H1 (cell line): ENCODE results near the gene LUZP1. TPM values are rescaled to one million over a fixed set of nuclear protein-coding genes. Genes with fewer than 3 reads are reported as not detected.

Experiments used
- CTCF ChIA-PET: fragments of 300-600 bp; sonication (Branson Sonifier 250); formaldehyde crosslinking; loops from one replicate; lab custom pipeline; 2021; ENCODE audit not compliant: partially characterized antibody; lab: Charles Lee
- POLR2A ChIA-PET: fragments of 300-600 bp; sonication (Branson Sonifier 250); formaldehyde crosslinking; loops from one replicate; lab custom pipeline; 2021; ENCODE audit warnings: inconsistent platforms; ENCODE audit not compliant: partially characterized antibody; lab: Charles Lee
- DNase-seq, 2 experiments: peaks; one replicate each; pipeline versions ENCODE4 v3.0.0 to v3.0.0-alpha.2; 2010 to 2022; ENCODE audit warnings: low spot score in 2 of 2, low read depth in 1 of 2, mixed read lengths in 1 of 2
- FAIRE-seq: peaks from 2 replicates; lab custom pipeline; 2011; peaks lifted over from hg19 to GRCh38; lab: Jason Lieb, UNC
- H2AFZ ChIP-seq: 2 replicates; pipeline ENCODE4 v1.8.1; 2012; ENCODE audit warnings: low read length, inconsistent platforms
- H2AK5ac ChIP-seq: 2 replicates; pipeline ENCODE4 v1.6.1; 2013; ENCODE audit warnings: low read depth, low read length
- H2BK120ac ChIP-seq: replicated peaks from 2 replicates; pipeline ENCODE3; 2013; ENCODE audit warnings: low read depth, low read length, inconsistent platforms
- H2BK12ac ChIP-seq: 2 replicates; pipeline ENCODE4 v1.6.1; 2013; ENCODE audit warnings: low read depth, low read length
- H2BK15ac ChIP-seq: 2 replicates; pipeline ENCODE4 v1.6.1; 2013; ENCODE audit warnings: low read length
- H2BK20ac ChIP-seq: 2 replicates; pipeline ENCODE4 v1.6.1; 2013; ENCODE audit warnings: low read length
- H2BK5ac ChIP-seq: 2 replicates; pipeline ENCODE4 v1.6.1; 2013; ENCODE audit warnings: low read depth, low read length
- H3K14ac ChIP-seq: 2 replicates; pipeline ENCODE4 v1.6.1; 2013; ENCODE audit warnings: inconsistent platforms; ENCODE audit not compliant: insufficient read length
- H3K18ac ChIP-seq: 2 replicates; pipeline ENCODE4 v1.6.1; 2013; ENCODE audit warnings: low read length; ENCODE audit errors: extremely low read depth
- H3K23ac ChIP-seq: 2 replicates; pipeline ENCODE4 v1.6.1; 2013; ENCODE audit warnings: inconsistent platforms; ENCODE audit not compliant: insufficient read length
- H3K23me2 ChIP-seq: 2 replicates; pipeline ENCODE4 v1.6.1; 2013; ENCODE audit warnings: low read depth, low read length
- H3K27ac ChIP-seq: 2 replicates; pipeline ENCODE4 v1.6.1; 2011; ENCODE audit warnings: low read depth, low read length, inconsistent platforms
- H3K27me3 ChIP-seq, 4 experiments: replicated peaks in 1 of 4; 1 replicate in 1 of 4; 2 replicates in 3 of 4; pipeline versions ENCODE4 v1.6.1 to v1.8.1; 2011 to 2013; ENCODE audit warnings: low read length in 3 of 4, mild to moderate bottlenecking in 3 of 4, inconsistent platforms in 2 of 4, mixed read lengths in 2 of 4, moderate library complexity in 1 of 4; ENCODE audit not compliant: control insufficient read depth in 3 of 4, insufficient read depth in 3 of 4; ENCODE audit errors: extremely low read depth in 1 of 4
- H3K36me3 ChIP-seq, 4 experiments: 2 replicates each; pipeline versions ENCODE4 v1.6.1 to v1.8.1; 2011 to 2013; ENCODE audit warnings: mild to moderate bottlenecking in 4 of 4, low read length in 3 of 4, moderate library complexity in 2 of 4, control low read depth in 1 of 4, inconsistent platforms in 1 of 4; ENCODE audit not compliant: insufficient read depth in 4 of 4, control insufficient read depth in 2 of 4
- H3K4ac ChIP-seq: replicated peaks from 2 replicates; pipeline ENCODE3; 2013; ENCODE audit warnings: low read length, low read depth, mixed read lengths, inconsistent platforms; ENCODE audit not compliant: insufficient read length
- H3K4me1 ChIP-seq, 4 experiments: replicated peaks in 1 of 4; 1 replicate in 1 of 4; 2 replicates in 3 of 4; pipeline versions ENCODE4 v1.6.1 to v1.8.1; 2011 to 2013; ENCODE audit warnings: low read length in 3 of 4, inconsistent platforms in 2 of 4, mixed read lengths in 1 of 4; ENCODE audit not compliant: insufficient read depth in 4 of 4, control insufficient read depth in 3 of 4
- H3K4me2 ChIP-seq, 2 experiments: 2 replicates each; pipeline versions ENCODE4 v1.6.1 to v1.8.1; 2011 to 2013; ENCODE audit warnings: low read depth in 2 of 2, low read length in 2 of 2, control low read depth in 1 of 2, inconsistent platforms in 1 of 2, mild to moderate bottlenecking in 1 of 2; ENCODE audit not compliant: insufficient read depth in 1 of 2
- H3K4me3 ChIP-seq, 4 experiments: fragments of 200-600, 300-600 bp in 1 of 4; sonication (generic), shearing (Covaris generic), sonication (Bioruptor Twin) in 1 of 4; 2 replicates each; pipeline versions ENCODE4 v1.5.1 to v1.8.1; 2011 to 2016; ENCODE audit warnings: low read length in 4 of 4, low read depth in 3 of 4, control low read depth in 2 of 4, inconsistent platforms in 2 of 4, mild to moderate bottlenecking in 2 of 4, mixed read lengths in 1 of 4, moderate library complexity in 1 of 4; ENCODE audit not compliant: insufficient read depth in 2 of 4; ENCODE audit errors: extremely low read depth in 1 of 4
- H3K56ac ChIP-seq: replicated peaks from 2 replicates; pipeline ENCODE3; 2013; ENCODE audit warnings: low read depth, mild to moderate bottlenecking, mixed read lengths, low read length, inconsistent platforms; ENCODE audit not compliant: insufficient read length
- H3K79me1 ChIP-seq: 2 replicates; pipeline ENCODE4 v1.6.1; 2013; ENCODE audit warnings: low read depth, low read length, control low read depth
- H3K79me2 ChIP-seq, 2 experiments: 2 replicates each; pipeline versions ENCODE4 v1.6.1 to v1.8.1; 2012 to 2013; ENCODE audit warnings: low read length in 2 of 2, mild to moderate bottlenecking in 2 of 2, inconsistent platforms in 1 of 2; ENCODE audit not compliant: insufficient read depth in 2 of 2, control insufficient read depth in 1 of 2
- H3K9ac ChIP-seq, 4 experiments: replicated peaks in 1 of 4; 1 replicate in 1 of 4; 2 replicates in 3 of 4; pipeline versions ENCODE4 v1.6.1 to v1.8.1; 2011 to 2013; ENCODE audit warnings: low read depth in 3 of 4, low read length in 3 of 4, control low read depth in 2 of 4, mild to moderate bottlenecking in 2 of 4, moderate library complexity in 2 of 4, inconsistent platforms in 1 of 4; ENCODE audit errors: extremely low read depth in 1 of 4
- H3K9me3 ChIP-seq, 2 experiments: 2 replicates each; pipeline versions ENCODE4 v1.6.1 to v1.8.1; 2012 to 2013; ENCODE audit warnings: mild to moderate bottlenecking in 2 of 2, moderate library complexity in 2 of 2, control low read depth in 1 of 2, inconsistent platforms in 1 of 2, low read depth in 1 of 2, low read length in 1 of 2, mixed read lengths in 1 of 2; ENCODE audit not compliant: insufficient read depth in 2 of 2
- H4K20me1 ChIP-seq, 2 experiments: replicated peaks in 1 of 2; 2 replicates each; pipeline versions ENCODE3 to v1.8.1; 2011 to 2013; ENCODE audit warnings: inconsistent platforms in 2 of 2, low read length in 2 of 2, mild to moderate bottlenecking in 1 of 2; ENCODE audit not compliant: insufficient read depth in 2 of 2, control insufficient read depth in 1 of 2
- H4K5ac ChIP-seq: 2 replicates; pipeline ENCODE4 v1.6.1; 2013; ENCODE audit warnings: low read length, low read depth, mixed read lengths, inconsistent platforms; ENCODE audit not compliant: insufficient read length
- H4K8ac ChIP-seq: 2 replicates; pipeline ENCODE4 v1.8.0; 2013; ENCODE audit warnings: mild to moderate bottlenecking, moderate library complexity, low read length, inconsistent platforms; ENCODE audit not compliant: insufficient read depth; ENCODE audit errors: extremely low read depth
- H4K91ac ChIP-seq: replicated peaks from 2 replicates; pipeline ENCODE3; 2013; ENCODE audit warnings: low read length, mixed read lengths, inconsistent platforms; ENCODE audit not compliant: insufficient read length
- TBP ChIP-seq: IDR thresholded peaks from 2 replicates; pipeline ENCODE4 v1.6.1; 2011; ENCODE audit warnings: low read depth, low read length, improper control_type of control experiment
- YY1 ChIP-seq: IDR thresholded peaks from 2 replicates; pipeline ENCODE4 v1.6.1; 2011; ENCODE audit warnings: low read depth, mild to moderate bottlenecking, low read length
- WGBS, 2 experiments: shearing (Covaris generic) in 1 of 2; methylation state at CpG; one replicate each; pipeline versions ENCODE4 v1.1.6 to v1.1.7; 2013 to 2015; ENCODE audit warnings: low lambda C conversion rate in 2 of 2, mixed read lengths in 2 of 2, inconsistent platforms in 1 of 2, low coverage in 1 of 2, missing lambda C conversion rate in 1 of 2; ENCODE audit not compliant: insufficient replicate concordance in 2 of 2, insufficient coverage in 1 of 2, insufficient read length in 1 of 2; ENCODE audit errors: extremely low coverage in 1 of 2, missing lambda C conversion rate in 1 of 2; 5-methylcytosine and 5-hydroxymethylcytosine counted together
- polyA plus RNA-seq, 7 experiments: library from polyadenylated mRNA; depleted of rRNA in 3 of 7; stranded (reverse) in 5 of 7; unstranded in 2 of 7; fragments of >200 nt in 5 of 7; fragments of 200-250 nt in 2 of 7; gene quantifications; 1 replicate in 5 of 7; 2 replicates in 1 of 7; 4 replicates in 1 of 7; pipeline versions ENCODE4 v1.2.1 to v1.2.3, GENCODE V29; 2011 to 2013; ENCODE audit warnings: missing spikeins in 2 of 7, mixed read lengths in 2 of 7
- total RNA-seq: library from RNA; stranded (reverse); fragmentation: NEBNext Ultra II Directional; extraction: Animal tissue kit (Norgen Biotek cat#: 25700); gene quantifications from 2 replicates; pipeline ENCODE4 v1.2.1, GENCODE V29; 2021

LUZP1 gene
- total and polyA plus RNA-seq, 2 of the 8 experiments (the other 6 are each of a cell fraction or from before 2014, with no cell fraction given), result 14.0 to 60.5 TPM

DNA sequence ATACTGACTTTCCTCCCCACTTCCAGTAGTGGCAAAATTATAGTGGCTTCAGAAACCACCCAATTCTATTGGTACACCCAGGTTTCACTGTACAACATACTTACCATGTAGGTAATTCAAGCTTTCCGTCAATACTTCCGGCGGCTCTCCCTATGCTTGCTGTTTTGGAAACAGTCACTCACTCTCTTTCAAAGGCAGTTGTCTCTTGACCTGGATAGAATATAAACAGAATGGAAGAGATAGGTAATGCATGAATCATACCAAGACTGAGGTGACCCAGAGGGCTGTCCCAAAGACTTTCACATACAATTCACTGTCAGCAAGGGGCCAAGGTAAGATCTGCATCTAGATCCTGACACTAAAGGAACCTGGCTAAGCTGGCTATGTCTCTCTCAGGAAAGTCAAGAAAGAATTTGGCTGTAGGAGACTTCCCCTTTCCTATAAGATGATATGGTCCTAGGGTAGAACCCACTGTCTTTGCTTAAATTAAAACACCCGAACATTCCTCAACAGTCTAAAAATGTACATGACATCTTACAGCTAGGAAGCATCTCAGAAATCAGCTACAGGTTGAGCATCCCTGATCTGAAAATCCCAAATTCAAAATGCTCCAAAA, 59.6 kb downstream of the LUZP1 start:
- Histone ChIP-seq H3K14ac (no peak overlapping the region), H4K91ac (no peak overlapping the region), H4K20me1 (peaks cover 7 to 12% of the 10 kb centered on the region in 2 experiments), H3K4me3 (no peak overlapping the region), H3K23ac (no peak overlapping the region), H3K79me2 (peaks cover 0 to 49% of the 10 kb centered on the region in 2 experiments; a peak in 3 of 4 replicates), H3K56ac (no peak overlapping the region), H2BK12ac (no peak overlapping the region), H3K27me3 (no peaks in the 10 kb centered on the region), H3K23me2 (no peaks in the 10 kb centered on the region), H3K4ac (no peak overlapping the region), H2AFZ (no peak overlapping the region), H4K5ac (no peak overlapping the region), H3K79me1 (peaks cover 9% of the 10 kb centered on the region; the same call in 1 of the 2 replicates), H3K9ac (no peak overlapping the region), H3K18ac (no peak overlapping the region), H4K8ac (no peak overlapping the region), H2AK5ac (no peak overlapping the region), H2BK120ac (no peak overlapping the region), H3K4me1 (no peaks in the 10 kb centered on the region; a peak in 1 of 7 replicates), H2BK5ac (no peak overlapping the region), H3K27ac (no peak overlapping the region), H2BK20ac (no peak overlapping the region), H3K4me2 (no peak overlapping the region), H3K36me3 (peaks cover 0 to 18% (median 7%) of the 10 kb centered on the region in 4 experiments; a peak in 4 of 8 replicates), H3K9me3 (no peaks in the 10 kb centered on the region), H2BK15ac (no peak overlapping the region)
- ChIA-PET POLR2A (interaction anchor here (0.8 to 2.7 kb wide), 2 partner anchors 9 kb away, joined by 4 to 11 read pairs; no protein-coding TSS in a partner anchor), CTCF (interaction anchor here (1.3 to 1.9 kb wide), 3 partner anchors 10 to 74 kb away, joined by 4 to 10 read pairs (median 5); no protein-coding TSS in a partner anchor)
- no peak for FAIRE-seq
- WGBS, 2 experiments, result 87% methylated on average over 4 of the region's 4 CpGs; no CpG with 5 or more reads in 1 of the 2 experiments
- no peak for DNase-seq
- TF ChIP-seq YY1 (no peak), TBP (no peak)
